Ovary (tissue), 9 donors: ENCODE data around the gene KDM4C. TPM values are rescaled to one million over a fixed set of nuclear protein-coding genes. Genes with fewer than 3 reads are reported as not detected.

Experiments used
- DNase-seq, 5 donors: peaks; one replicate each; pipeline ENCODE4 v3.0.0-alpha.2; 2019 to 2020
- H3K27ac ChIP-seq, 2 donors: fragments of 200-600 bp; one replicate each; pipeline versions ENCODE4 v1.5.1 to v1.8.0; 2019 to 2022
- H3K27me3 ChIP-seq: fragments of 200-600 bp; one replicate; pipeline ENCODE4 v1.8.0; 2022
- H3K36me3 ChIP-seq: fragments of 200-600 bp; sonication (generic); one replicate; pipeline ENCODE4 v1.5.1; 2019
- H3K4me1 ChIP-seq: one replicate; pipeline ENCODE4 v1.8.1; 2013; ENCODE audit warnings: mild to moderate bottlenecking, moderate library complexity; ENCODE audit not compliant: insufficient read depth
- H3K4me3 ChIP-seq: fragments of 200-600 bp; sonication (generic); one replicate; pipeline ENCODE4 v1.5.1; 2017
- H3K9me3 ChIP-seq, 2 donors: fragments of 200-600 bp in 1 of 2; sonication (generic) in 1 of 2; one replicate each; pipeline versions ENCODE4 v1.5.1 to v1.8.1; 2013 to 2019; ENCODE audit warnings: mild to moderate bottlenecking in 1 of 2, moderate library complexity in 1 of 2
- EP300 ChIP-seq: sonication (generic); formaldehyde crosslinking; IDR thresholded peaks from one replicate; pipeline ENCODE4 v1.6.1; 2017; ENCODE audit warnings: antibody characterized with exemption
- POLR2A ChIP-seq: fragments of 450-650 bp; IDR thresholded peaks from one replicate; pipeline ENCODE4 v1.6.1; 2017; ENCODE audit warnings: antibody characterized with exemption, mild to moderate bottlenecking, moderate library complexity
- WGBS, 3 donors: extraction: QIAGEN DNeasy Blood & Tissue Kit in 1 of 3; methylation state at CpG; one replicate each; pipeline versions ENCODE4 v1.1.5 to v1.1.7; 2013 to 2017; 5-methylcytosine and 5-hydroxymethylcytosine counted together
- intact Hi-C, 4 donors: fragments of 100-400 bp; cut with DNase I; formaldehyde crosslinking; loops; one replicate each; pipeline versions ENCODE4 v1.11.0 to v1.15.1; 2022 to 2023
- polyA plus RNA-seq, 2 donors: library from polyadenylated mRNA; stranded (reverse); fragments of 200-250 nt in 1 of 2; fragments of 350-450 nt in 1 of 2; fragmentation: Illumina TruSeq in 1 of 2; extraction: RNeasy Lipid Tissue Mini Kit (QIAGEN cat#74804) in 1 of 2; gene quantifications; one replicate each; pipeline ENCODE4 v1.2.3, GENCODE V29; 2013 to 2014
- total RNA-seq, 7 donors: library from RNA; depleted of rRNA in 2 of 7; stranded (reverse); fragments of >200 nt in 2 of 7; fragmentation: NEBNext Ultra II Directional in 3 of 7; extraction: Animal tissue kit (Norgen Biotek cat#: 25700) in 3 of 7; gene quantifications; one replicate each; pipeline versions ENCODE4 v1.1.0 to v1.2.4, GENCODE V29; 2016 to 2023
- TF ChIP-seq, protein P1 (sequence below), 3 donors: fragments of 450-650 bp in 2 of 3; fragments of 200-600 bp in 1 of 3; IDR thresholded peaks; one replicate each; pipeline versions ENCODE4 v1.5.1 to v1.8.0; 2016 to 2022; ENCODE audit warnings: antibody characterized with exemption in 3 of 3, mild to moderate bottlenecking in 1 of 3
- donor health status: DM: no; HTN: no; CAD: no; lungs with moderate emphysema.
- donor health status: DM: no; HTN: no; CAD: no.
- donor health status: Bipolar disorder and iron deficiency.
- donor health status: DM: yes; HTN: yes; CAD: no.
- donor health status: DM: no; HTN: no; CAD: no.
- donor health status: DM: yes; HTN: yes; CAD: no.

The KDM4C gene
- total and polyA plus RNA-seq, 9 donors: 9.5 to 35.6 (median 26.7) TPM

DNA sequence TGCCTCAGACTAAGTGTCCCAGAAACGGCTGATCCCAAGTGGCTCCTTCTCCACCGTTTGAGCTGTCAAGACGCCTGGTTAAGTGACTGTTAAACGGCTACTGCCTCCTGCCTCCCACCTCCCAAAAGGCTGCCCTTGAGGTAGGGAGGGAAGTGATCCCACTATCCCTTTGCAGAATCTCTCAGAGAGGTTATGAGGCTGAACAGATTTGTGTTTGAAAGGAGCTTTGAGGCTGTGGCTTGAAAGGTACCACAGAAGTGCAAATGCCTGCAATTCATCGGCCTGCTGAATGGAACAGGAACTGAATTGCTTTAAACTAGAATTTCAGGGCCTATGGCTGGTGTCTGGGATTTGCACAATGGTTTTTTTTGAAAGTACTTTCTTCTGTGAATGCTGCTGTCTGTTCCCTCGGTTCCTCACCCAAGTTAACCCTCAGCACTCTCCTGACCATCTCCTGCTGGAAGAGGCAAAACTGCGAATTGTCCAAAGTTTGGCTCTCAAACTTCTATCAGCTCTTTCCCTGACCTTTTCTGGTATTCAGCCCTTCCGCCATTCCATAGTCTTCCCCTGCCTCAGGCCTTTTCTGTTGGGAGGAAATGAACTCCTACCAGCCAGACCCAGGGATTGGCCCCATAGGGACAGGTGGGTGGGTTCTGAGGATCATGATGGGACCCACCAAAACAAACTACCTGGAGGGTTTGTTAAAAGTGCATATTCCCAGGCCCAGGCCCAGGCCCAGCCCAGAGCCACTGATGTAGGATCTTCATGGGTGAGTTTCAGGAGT lies 453.3 kb downstream of the KDM4C start:
- H3K9me3 ChIP-seq: no peaks in the 10 kb centered on the region
- 60 to 78% (median 72%) methylated on average over 8 of the region's 8 CpGs for WGBS, 3 donors
- H3K36me3 ChIP-seq: no peaks in the 10 kb centered on the region
- no peak overlapping the region for H3K4me3 ChIP-seq
- no peak overlapping the region for H3K27ac ChIP-seq
- no peaks in the 10 kb centered on the region for H3K27me3 ChIP-seq
- DNase-seq: no peak
- intact Hi-C loops: no loop called here
- no peaks in the 10 kb centered on the region for H3K4me1 ChIP-seq
- TF ChIP-seq POLR2A: no peak
- no peak for TF ChIP-seq EP300
- TF ChIP-seq, protein P1, sequence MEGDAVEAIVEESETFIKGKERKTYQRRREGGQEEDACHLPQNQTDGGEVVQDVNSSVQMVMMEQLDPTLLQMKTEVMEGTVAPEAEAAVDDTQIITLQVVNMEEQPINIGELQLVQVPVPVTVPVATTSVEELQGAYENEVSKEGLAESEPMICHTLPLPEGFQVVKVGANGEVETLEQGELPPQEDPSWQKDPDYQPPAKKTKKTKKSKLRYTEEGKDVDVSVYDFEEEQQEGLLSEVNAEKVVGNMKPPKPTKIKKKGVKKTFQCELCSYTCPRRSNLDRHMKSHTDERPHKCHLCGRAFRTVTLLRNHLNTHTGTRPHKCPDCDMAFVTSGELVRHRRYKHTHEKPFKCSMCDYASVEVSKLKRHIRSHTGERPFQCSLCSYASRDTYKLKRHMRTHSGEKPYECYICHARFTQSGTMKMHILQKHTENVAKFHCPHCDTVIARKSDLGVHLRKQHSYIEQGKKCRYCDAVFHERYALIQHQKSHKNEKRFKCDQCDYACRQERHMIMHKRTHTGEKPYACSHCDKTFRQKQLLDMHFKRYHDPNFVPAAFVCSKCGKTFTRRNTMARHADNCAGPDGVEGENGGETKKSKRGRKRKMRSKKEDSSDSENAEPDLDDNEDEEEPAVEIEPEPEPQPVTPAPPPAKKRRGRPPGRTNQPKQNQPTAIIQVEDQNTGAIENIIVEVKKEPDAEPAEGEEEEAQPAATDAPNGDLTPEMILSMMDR (IDR thresholded peaks at IDR 0.05): no peak

DNA sequence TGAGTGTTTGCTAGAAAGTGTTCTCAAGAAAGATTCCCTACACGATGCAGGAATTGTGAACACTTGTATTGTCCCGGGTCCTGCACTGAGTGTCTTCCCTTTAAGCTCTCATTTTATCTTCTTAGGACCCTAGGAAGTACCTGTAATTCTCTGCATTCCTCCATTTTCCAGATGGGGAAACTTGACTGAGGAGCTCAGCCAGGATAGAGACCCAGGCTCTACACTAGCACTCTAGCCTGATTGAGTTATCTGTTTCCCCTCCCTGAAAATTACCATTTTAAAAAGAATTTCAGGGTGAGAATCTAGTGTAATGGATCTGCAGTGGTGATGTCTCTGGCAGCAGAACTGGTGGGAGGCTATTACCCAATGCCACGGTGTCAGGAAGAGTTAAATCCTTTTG lies 453.9 kb downstream of the KDM4C start:
- 82 to 93% (median 89%) methylated on average over 3 of the region's 3 CpGs for WGBS, 3 donors
- TF ChIP-seq EP300 (no peak), POLR2A (no peak)
- TF ChIP-seq, protein P1 (IDR thresholded peaks at IDR 0.05): no peak
- Histone ChIP-seq H3K36me3 (no peaks in the 10 kb centered on the region), H3K27me3 (no peaks in the 10 kb centered on the region), H3K27ac (no peak overlapping the region), H3K9me3 (no peaks in the 10 kb centered on the region), H3K4me1 (no peaks in the 10 kb centered on the region), H3K4me3 (no peak overlapping the region)
- no peak for DNase-seq
- intact Hi-C loops: no loop called here

DNA sequence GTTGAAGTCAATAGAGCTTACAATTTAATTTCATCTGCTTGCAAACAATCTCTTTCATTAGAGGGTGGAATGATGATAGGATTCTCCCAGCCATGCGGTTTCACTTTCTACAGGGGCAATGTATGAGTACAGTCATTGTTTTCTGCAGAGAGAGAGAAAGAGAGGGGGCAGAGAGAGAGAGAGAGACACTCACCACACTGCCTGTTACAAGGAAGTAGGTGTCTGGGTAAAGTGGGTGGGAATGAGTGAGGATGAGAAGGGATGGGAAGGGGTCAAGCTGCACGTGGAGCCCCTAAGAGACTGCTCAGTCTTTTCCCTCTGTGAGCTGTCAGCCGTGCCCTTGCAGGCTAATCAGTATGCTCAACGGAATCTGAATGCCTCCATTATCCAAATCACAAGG lies 454.3 kb downstream of the KDM4C start:
- H3K27me3 ChIP-seq: no peaks in the 10 kb centered on the region
- no peaks in the 10 kb centered on the region for H3K36me3 ChIP-seq
- H3K4me3 ChIP-seq: no peak overlapping the region
- no peak overlapping the region for H3K27ac ChIP-seq
- 44 to 56% (median 52%) methylated on average over 4 of the region's 4 CpGs for whole genome bisulfite sequencing, 3 donors
- TF ChIP-seq EP300 (no peak), POLR2A (no peak)
- TF ChIP-seq, protein P1 (IDR thresholded peaks at IDR 0.05): no peak
- no peaks in the 10 kb centered on the region for H3K4me1 ChIP-seq
- intact Hi-C loops: no loop called here
- H3K9me3 ChIP-seq: no peaks in the 10 kb centered on the region
- DNase-seq: no peak

DNA sequence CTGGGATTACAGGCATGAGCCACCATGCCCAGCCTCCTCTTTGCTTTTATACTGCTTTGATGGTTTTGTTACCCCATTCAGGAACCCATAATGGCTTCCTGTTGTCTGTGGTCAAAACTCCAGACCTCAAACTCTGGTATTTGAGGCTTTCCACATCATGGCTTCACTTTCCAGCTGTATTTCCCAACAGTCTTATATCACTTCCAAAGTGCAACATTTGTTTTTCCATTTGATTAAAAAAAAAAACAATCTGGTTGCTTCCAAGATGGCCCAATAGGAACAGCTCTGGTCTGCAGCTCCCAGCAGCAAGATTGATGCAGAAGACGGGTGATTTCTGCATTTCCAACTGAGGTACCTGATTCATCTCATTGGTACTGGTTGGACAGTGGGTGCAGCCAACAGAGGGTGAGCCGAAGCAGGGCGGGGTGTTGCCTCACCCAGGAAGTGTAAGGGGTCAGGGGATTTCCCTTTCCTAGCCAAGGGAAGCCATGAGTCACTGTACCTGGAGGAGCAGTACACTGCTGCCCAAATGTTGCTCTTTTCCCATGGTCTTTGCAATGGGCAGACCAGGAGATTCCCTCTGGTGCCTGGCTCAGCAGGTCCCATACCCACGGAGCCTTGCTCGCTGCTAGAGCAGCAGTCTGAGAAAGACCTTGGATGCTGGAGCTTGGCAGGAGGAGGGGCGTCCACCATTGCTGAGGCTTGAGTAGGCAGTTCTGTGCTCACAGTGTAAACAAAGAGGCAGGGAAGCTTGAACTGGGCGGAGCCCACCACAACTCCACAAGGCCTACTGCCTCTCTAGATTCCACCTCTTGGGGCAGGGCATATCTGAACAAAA lies 458.4 kb downstream of the KDM4C start:
- no peak overlapping the region for H3K4me3 ChIP-seq
- H3K27me3 ChIP-seq: no peaks in the 10 kb centered on the region
- intact Hi-C loops: no loop called here
- no peak overlapping the region for H3K27ac ChIP-seq
- TF ChIP-seq, protein P1 (IDR thresholded peaks at IDR 0.05): no peak
- no peak for TF ChIP-seq POLR2A
- no peak for TF ChIP-seq EP300
- H3K4me1 ChIP-seq: no peaks in the 10 kb centered on the region
- no peaks in the 10 kb centered on the region for H3K36me3 ChIP-seq
- 51 to 67% (median 63%) methylated on average over 4 to 7 of the region's 7 CpGs for WGBS, 3 donors
- DNase-seq: no peak
- H3K9me3 ChIP-seq: no peaks in the 10 kb centered on the region
